DOHH2 (cell line): ENCODE measurements around the gene SLC12A6.

Experiments used
- H3F3A ChIP-seq: fragments of 200-600 bp; sonication (generic), shearing (Covaris generic); 2 replicates; pipeline ENCODE4 v1.6.0; 2016; ENCODE audit warnings: antibody characterized with exemption, mild to moderate bottlenecking; ENCODE audit not compliant: control insufficient read depth, insufficient read depth
- H3K27ac ChIP-seq: fragments of 200-600 bp; sonication (generic); 2 replicates; pipeline ENCODE4 v1.5.1; 2014; ENCODE audit warnings: low read depth, mild to moderate bottlenecking, low read length, moderate library complexity
- H3K27me3 ChIP-seq: fragments of 200-600 bp; sonication (generic); 2 replicates; pipeline ENCODE4 v1.6.1; 2014; ENCODE audit warnings: mild to moderate bottlenecking, low read length, mixed read lengths; ENCODE audit not compliant: control insufficient read depth
- H3K36me3 ChIP-seq: fragments of 200-600 bp; sonication (generic); 2 replicates; pipeline ENCODE4 v1.6.1; 2014; ENCODE audit warnings: mild to moderate bottlenecking, low read length, moderate library complexity, mixed read lengths; ENCODE audit not compliant: control insufficient read depth
- H3K4me1 ChIP-seq: fragments of 200-600 bp; sonication (generic); 2 replicates; pipeline ENCODE4 v1.6.1; 2014; ENCODE audit warnings: mild to moderate bottlenecking, low read length, mixed read lengths; ENCODE audit not compliant: control insufficient read depth
- H3K4me2 ChIP-seq: fragments of 200-600 bp; sonication (generic); 2 replicates; pipeline ENCODE4 v1.6.0; 2014; ENCODE audit warnings: mild to moderate bottlenecking, low read length, moderate library complexity
- H3K4me3 ChIP-seq: fragments of 200-600 bp; sonication (generic); 2 replicates; pipeline ENCODE4 v1.5.1; 2014; ENCODE audit warnings: mild to moderate bottlenecking, low read length, mixed read lengths
- H3K79me2 ChIP-seq: fragments of 200-600 bp; sonication (generic); 2 replicates; pipeline ENCODE4 v1.6.1; 2014; ENCODE audit warnings: mild to moderate bottlenecking, low read length, mixed read lengths; ENCODE audit not compliant: control insufficient read depth
- H3K9me2 ChIP-seq: fragments of 200-600 bp; sonication (generic); replicated peaks from 2 replicates; pipeline ENCODE4 v1.6.1; 2014; ENCODE audit warnings: mild to moderate bottlenecking, low read length, mixed read lengths; ENCODE audit not compliant: control insufficient read depth
- H3K9me3 ChIP-seq: fragments of 200-600 bp; sonication (generic); 2 replicates; pipeline ENCODE4 v1.6.1; 2014; ENCODE audit warnings: antibody characterized with exemption, low read length, mixed read lengths; ENCODE audit not compliant: control insufficient read depth, insufficient read depth
- H4K20me1 ChIP-seq: fragments of 200-600 bp; sonication (generic); 2 replicates; pipeline ENCODE4 v1.6.0; 2014; ENCODE audit warnings: low read depth, mild to moderate bottlenecking, antibody characterized with exemption, low read length, moderate library complexity; ENCODE audit not compliant: control insufficient read depth, insufficient read depth
- CTCF ChIP-seq: fragments of 200-600 bp; sonication (generic); IDR thresholded peaks from one replicate; pipeline ENCODE4 v1.5.1; 2014; ENCODE audit warnings: antibody characterized with exemption, mild to moderate bottlenecking, low read depth, low read length; ENCODE audit not compliant: poor library complexity, severe bottlenecking
- EZH2phosphoT487 ChIP-seq: fragments of 200-600 bp; sonication (generic); IDR thresholded peaks from 2 replicates; pipeline ENCODE4 v1.6.1; 2017; ENCODE audit warnings: borderline replicate concordance, mild to moderate bottlenecking, antibody characterized with exemption, low read length, moderate library complexity, mixed read lengths

The SLC12A6 gene

GRCh38 chr15:34182942-34183341, 154.6 kb downstream of the SLC12A6 start:
- H3K9me3 ChIP-seq = no peaks in the 10 kb centered on the region
- no peak overlapping the region for H3K27ac ChIP-seq
- H3K4me2 ChIP-seq = no peak overlapping the region
- no peaks in the 10 kb centered on the region for H4K20me1 ChIP-seq
- no peak for TF ChIP-seq EZH2phosphoT487
- TF ChIP-seq CTCF = no peak
- no peaks in the 10 kb centered on the region for H3K27me3 ChIP-seq
- no peaks in the 10 kb centered on the region for H3K9me2 ChIP-seq
- H3F3A ChIP-seq = no peaks in the 10 kb centered on the region
- H3K4me1 ChIP-seq = no peaks in the 10 kb centered on the region
- 0 out of 2 replicates have a peak, but pooled peaks cover 3% of the 10 kb centered on the region for H3K36me3 ChIP-seq
- H3K79me2 ChIP-seq = peaks cover 64% of the 10 kb centered on the region
- no peak overlapping the region for H3K4me3 ChIP-seq
